Gastroesophageal sphincter (tissue), 3 donors: ENCODE measurements around the gene PRR35.

Experiments used
- CTCF ChIP-seq, 4 experiments: fragments of 200-600 bp in 2 of 4; fragments of 450-650 bp in 2 of 4; sonication (generic) in 1 of 4; IDR thresholded peaks; one replicate each; pipeline ENCODE4 v1.5.1; 2017 to 2019; ENCODE audit warnings: antibody characterized with exemption in 4 of 4, mild to moderate bottlenecking in 2 of 4, moderate library complexity in 2 of 4
- EP300 ChIP-seq: sonication (generic); formaldehyde crosslinking; IDR thresholded peaks from one replicate; pipeline ENCODE4 v1.6.1; 2017; ENCODE audit warnings: antibody characterized with exemption, mild to moderate bottlenecking
- POLR2A ChIP-seq, 2 donors: fragments of 450-650 bp; IDR thresholded peaks; one replicate each; pipeline ENCODE4 v1.6.1; 2017; ENCODE audit warnings: antibody characterized with exemption in 2 of 2, mild to moderate bottlenecking in 2 of 2, moderate library complexity in 1 of 2

DNA sequence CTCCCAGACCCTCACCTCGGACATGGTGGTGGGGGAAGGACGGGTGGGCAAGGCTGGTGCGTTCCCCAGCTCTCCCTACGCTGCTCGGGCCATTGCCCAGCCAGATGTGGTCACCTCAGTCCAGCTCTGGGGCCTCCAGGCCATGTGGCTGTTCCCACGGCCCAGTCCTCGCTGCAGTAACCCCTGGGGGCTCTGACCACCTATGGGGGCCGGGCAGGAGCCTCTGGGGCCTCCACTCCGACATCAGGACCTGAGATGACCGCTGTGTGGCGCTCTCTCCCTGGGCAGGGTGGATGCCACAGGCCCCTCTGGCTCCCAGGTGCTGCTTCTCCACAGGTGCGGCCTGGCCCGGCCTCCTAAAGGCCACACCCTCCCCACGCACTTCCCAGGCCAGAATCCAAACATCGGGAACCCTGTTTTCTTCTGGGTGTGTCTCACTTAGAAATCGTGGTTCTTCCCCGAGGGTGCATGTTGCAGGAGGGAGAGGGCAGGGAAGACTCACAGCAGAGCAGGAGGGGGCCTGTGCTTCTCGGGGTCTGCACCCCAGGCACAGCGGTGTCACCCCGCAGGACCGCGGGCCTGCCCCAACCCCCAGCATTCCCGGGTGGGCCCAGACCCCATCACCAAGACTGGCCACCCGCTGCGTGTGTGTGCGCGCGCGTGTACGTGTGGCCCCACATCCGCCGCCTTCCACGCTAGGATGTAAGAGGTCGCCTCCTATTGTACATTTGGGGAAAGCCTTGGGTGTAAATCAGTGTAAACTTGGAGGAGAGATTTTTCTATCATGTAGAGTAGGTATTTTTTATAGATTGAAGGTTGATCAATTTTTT is 38.6 kb upstream of the PRR35 start:
- TF ChIP-seq POLR2A (IDR thresholded peaks at IDR 0.05) (no peak), CTCF (IDR thresholded peaks at IDR 0.05) (no peak), EP300 (no peak)
